Measurements from ENCODE around the gene BAZ1B. TPM values are rescaled to one million over a fixed set of nuclear protein-coding genes. Genes with fewer than 3 reads are reported as not detected.

BAZ1B gene
- total RNA-seq, 2 donors from 2014 or later, result 37.7 to 42.6 TPM

DNA sequence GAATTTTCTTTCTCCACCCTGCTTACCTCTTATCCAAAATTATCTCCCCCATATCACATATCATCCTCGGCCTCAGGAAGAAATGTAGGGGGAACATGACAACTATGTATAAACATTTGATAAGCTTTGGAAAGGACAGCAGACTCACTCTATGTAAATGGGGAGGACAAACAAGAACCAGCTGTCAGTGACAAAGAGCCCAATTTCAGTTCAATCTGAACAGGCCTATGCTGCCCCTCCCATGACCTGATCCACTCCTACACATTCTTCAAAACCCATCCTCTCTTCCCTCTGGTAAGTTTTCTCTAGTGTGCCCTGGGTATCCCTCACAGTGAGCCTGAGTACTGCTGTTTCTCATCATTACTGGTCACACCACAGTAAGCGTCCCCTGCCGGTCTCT is 67.7 kb downstream of the BAZ1B start:
- DNase-seq, result no peak
- ATAC-seq, result no peak
- intact Hi-C loops (cut with DNase I, micrococcal nuclease), result loop anchor here in 1 of 2 donors (5.0 kb wide), 1 partner anchor 132 kb away; no protein-coding TSS in a partner anchor

- intact Hi-C loops (cut with DNase I, micrococcal nuclease), result loop anchor here in 1 of 2 donors (5.0 kb wide), 1 partner anchor 131 kb away; no protein-coding TSS in a partner anchor
- no peak for DNase-seq
- no peak for ATAC-seq
Measured at GRCh38 chr7:73452999-73453635, 69.0 kb downstream of the BAZ1B start.

GRCh38 chr7:73451780-73452398 is 70.2 kb downstream of the BAZ1B start:
- peak; percentile 85 for ATAC-seq
- no peak for DNase-seq
- intact Hi-C loops (cut with DNase I, micrococcal nuclease), result loop anchor here in 1 of 2 donors (5.0 kb wide), 1 partner anchor 130 kb away; no protein-coding TSS in a partner anchor

DNA sequence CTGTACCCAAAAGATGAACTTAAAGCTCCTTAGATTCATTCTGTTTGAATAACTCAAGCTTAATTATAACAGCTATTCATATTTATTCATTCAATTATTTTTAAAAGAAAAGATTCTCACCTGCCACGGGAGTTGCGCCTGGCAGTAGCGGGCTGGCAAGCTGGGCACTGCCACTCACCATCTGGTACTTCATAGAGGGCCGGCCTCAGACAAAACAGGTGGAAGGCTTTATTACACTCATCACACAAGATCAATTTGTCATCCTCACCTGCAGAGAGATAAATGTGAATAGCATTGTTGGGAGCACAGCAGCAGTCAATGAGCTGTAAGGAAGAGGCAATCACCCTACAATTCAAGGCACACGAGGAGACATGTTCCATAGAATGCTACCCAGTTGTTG is 72.7 kb downstream of the BAZ1B start:
- no peak for DNase-seq

GRCh38 chr7:73448609-73449008 is 73.5 kb downstream of the BAZ1B start:
- DNase-seq (no peak), ATAC-seq (no peak)
- intact Hi-C loops (cut with DNase I, micrococcal nuclease), result no loop called here

More for the DNA sequence above, 72.7 kb downstream of the BAZ1B start:
- peak; percentile 29 for ATAC-seq
- intact Hi-C loops (cut with DNase I, micrococcal nuclease), result no loop called here

- intact Hi-C loops (cut with DNase I, micrococcal nuclease), result no loop called here
- DNase-seq, result no peak
- no peak for ATAC-seq
Measured at GRCh38 chr7:73447121-73447733, 74.9 kb downstream of the BAZ1B start.

DNA sequence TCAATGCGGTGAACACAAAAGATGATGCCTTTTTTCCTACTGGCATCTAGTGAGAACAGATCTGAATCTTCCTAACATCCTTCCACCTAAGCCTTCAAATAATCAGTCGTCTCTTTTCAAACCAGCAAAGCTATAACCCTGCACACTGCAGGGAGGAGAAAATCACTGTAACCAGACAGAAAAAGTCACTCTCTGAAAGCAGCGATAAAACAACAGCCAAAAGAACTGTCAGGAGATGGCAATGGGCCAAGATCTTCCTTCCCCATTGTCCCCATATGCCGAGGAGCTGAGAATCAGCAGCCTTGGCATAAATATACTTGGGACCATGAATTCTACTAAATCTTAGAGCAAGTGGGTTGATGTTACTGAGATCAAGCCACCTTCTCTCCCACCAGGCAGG is 75.4 kb downstream of the BAZ1B start:
- DNase-seq, result no peak
- ATAC-seq, result no peak
- intact Hi-C loops (cut with DNase I, micrococcal nuclease), result no loop called here

DNA sequence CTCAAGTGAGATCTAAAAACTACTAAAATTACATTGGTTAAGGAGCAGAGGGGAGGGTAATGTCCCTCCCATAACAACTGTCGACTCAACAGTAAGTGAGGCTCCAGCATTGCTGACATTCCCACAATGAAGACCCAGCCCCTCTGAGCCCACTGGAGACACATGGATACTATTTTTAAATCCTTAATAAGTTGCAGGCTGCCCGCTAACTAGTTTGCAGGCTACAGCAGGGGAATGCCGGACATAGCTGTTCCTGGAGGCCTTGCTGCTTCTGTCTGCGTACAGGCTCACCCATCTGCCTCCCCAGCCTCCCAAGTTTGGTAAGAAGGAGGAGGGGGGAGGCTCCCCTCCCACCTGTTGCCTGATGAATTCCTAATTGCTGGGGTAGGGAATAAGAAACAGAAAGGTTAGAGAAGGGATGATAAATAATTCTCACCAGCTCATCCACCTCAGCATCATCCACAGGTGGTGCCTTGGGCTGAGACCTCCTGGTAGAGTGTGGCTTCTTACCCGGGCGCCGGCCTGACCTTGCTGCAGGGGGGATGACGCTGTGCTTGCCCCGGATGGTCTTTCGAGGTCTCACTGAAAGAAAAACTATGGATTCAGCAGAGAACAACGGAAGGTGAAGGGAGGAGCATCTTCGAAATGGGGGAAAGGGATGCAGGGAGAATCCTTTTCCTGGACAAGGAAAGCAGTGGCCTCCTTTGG is 78.4 kb downstream of the BAZ1B start:
- ATAC-seq, result no peak
- intact Hi-C loops (cut with DNase I, micrococcal nuclease), result no loop called here
- DNase-seq, result no peak

DNA sequence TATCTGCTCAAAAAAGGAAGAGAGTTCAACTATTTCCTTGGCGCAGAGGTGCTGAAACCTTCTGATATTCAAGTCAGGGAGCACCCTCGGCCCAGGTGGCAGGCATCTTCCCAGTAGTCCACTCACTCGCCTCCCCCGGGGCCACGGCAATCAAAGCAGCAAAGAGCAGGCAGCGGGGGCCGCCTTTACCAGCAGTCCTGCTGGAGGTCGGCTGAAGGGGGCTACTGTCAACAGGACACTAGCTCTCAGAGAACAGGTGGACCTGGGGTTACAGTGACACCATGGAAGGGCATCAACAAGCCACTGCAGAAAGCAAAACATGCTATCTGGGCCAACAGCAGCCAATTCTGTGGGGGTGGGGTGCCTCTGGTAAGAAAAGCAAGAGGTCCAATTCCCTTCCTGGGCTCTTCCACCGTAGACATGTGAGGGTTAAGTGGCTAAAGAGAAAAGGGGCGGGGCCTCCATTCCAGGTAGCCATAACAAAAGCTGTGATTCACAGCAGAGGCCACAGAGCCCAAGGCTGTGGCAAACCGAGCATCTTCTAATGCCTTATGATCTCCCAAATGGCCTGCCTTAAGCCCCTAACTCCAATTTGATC is 79.1 kb downstream of the BAZ1B start:
- DNase-seq, result no peak
- no peak for ATAC-seq
- intact Hi-C loops (cut with DNase I, micrococcal nuclease), result no loop called here

DNA sequence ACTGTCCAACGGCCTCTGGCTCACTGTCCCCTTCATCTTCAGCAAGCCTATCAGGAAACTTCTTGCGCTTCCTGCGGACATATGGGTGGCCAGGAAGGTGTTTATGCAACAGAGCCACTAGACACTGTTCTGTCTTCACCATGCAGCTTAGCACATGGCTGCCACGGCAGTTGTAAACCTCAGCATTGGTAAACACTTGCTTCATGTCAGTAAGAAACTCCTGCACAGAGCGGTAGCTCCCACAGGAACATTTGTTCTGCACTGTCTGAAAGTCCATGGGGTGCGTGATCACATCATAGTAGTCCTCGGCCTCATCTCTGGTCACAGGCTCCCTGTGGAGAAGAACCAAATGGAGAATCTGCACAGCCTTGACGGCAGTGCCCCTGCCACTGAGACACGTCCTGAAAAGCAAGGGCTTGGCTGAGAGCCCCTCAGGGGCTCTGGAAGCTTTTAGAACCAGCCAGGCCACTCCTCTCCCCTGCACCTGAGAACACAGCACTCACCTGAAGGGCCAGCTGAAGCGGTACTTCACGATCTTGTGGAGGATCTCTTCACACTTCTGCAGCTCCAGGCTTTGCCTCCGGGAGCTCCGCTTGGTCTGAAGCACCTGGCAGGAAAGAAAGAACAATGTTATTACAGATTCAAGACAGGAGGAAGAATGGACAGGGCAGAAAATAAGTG is 79.7 kb downstream of the BAZ1B start:
- DNase-seq (no peak), ATAC-seq (no peak)
- intact Hi-C loops (cut with DNase I, micrococcal nuclease), result no loop called here

GRCh38 chr7:73439410-73439704 is 82.7 kb downstream of the BAZ1B start:
- intact Hi-C loops (cut with DNase I, micrococcal nuclease), result no loop called here
- DNase-seq, result no peak
- ATAC-seq, result no peak

- DNase-seq (no peak), ATAC-seq (no peak)
- intact Hi-C loops (cut with DNase I, micrococcal nuclease), result no loop called here
Measured at GRCh38 chr7:73438547-73439409, 83.3 kb downstream of the BAZ1B start.

DNA sequence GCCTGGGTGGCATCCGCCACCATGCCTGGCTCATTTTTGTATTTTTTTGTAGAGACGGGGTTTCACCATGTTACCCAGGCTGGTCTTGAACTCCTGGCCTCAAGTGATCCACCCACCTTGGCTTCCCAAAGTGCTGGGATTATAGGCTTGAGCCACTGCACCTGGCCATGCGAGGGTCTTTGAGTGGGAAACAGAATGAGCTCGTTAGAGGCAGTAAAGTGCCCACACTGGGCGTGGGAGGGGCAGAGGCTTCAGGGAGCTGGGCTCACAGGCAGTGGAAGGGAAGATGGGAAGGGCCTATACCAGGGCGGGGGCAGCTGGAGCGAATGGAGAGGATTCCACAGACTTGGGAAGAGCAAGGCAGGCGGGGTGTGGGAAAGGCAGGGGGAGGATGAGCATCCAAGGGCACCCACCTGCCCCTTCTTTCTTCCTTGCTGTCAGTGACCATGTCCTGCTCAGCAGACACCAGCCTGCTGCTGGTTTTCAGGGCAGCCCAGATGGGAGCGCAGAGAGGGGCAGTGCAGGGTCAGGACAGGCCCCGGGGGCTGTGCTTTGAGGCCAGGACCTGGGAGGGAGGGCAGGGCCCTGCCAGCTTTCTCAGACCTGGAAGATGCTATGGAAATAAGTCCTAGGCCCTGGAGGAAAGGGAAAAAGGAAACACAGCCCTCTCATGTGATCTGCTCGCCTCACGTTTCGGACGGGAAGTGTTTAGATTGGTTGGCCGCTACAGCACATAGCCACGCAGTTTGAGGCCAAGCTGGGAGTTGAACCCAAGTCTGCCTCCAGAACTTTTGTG is 84.3 kb downstream of the BAZ1B start:
- DNase-seq (no peak), ATAC-seq (no peak)
- intact Hi-C loops (cut with DNase I, micrococcal nuclease), result no loop called here

GRCh38 chr7:73437091-73437490 is 85.0 kb downstream of the BAZ1B start:
- ATAC-seq (peak; percentile 58), DNase-seq (peak in 1 of 2 donors; percentile 32)
- intact Hi-C loops (cut with DNase I, micrococcal nuclease), result no loop called here

- intact Hi-C loops (cut with DNase I, micrococcal nuclease), result no loop called here
- DNase-seq (no peak), ATAC-seq (no peak)
Measured at GRCh38 chr7:73436031-73436929, 85.8 kb downstream of the BAZ1B start.

DNA sequence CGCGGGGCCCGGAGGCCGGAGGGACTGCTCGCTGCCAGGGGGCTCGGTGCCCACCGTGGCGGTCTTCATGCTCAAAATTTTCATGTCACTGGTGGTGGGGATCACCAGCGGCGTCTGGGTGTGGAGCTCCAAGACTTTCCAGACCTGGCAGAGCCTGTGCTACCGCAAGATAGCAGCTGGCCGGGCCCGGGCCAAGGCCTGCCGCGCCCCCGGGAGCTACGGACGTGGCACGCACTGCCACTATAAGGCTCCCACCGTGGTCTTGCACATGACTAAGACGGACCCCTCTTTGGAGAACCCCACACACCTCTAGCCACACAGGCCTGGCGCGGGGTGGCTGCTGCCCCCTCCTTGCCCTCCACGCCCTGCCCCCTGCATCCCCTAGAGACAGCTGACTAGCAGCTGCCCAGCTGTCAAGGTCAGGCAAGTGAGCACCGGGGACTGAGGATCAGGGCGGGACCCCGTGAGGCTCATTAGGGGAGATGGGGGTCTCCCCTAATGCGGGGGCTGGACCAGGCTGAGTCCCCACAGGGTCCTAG is 86.6 kb downstream of the BAZ1B start:
- no peak for DNase-seq
- intact Hi-C loops (cut with DNase I, micrococcal nuclease), result no loop called here
- ATAC-seq, result no peak
